SK-N-SH treated with all-trans-retinoic acid at 6 μM for 48 hours (cell line): ENCODE data around the gene TDRKH.

ENCODE experiments used
- ATAC-seq: fragments of 200-7000 bp; cut with Tn5 transposase; 3 replicates; pipeline ENCODE4 v1.9.1; 2020; ENCODE audit warnings: mild to moderate bottlenecking, moderate library complexity
- ARNTL ChIP-seq: fragments of 450-650 bp; formaldehyde crosslinking; IDR thresholded peaks from 2 replicates; pipeline ENCODE4 v1.5.0; 2020; ENCODE audit warnings: low read depth, mild to moderate bottlenecking, moderate library complexity, borderline replicate concordance
- BACH2 ChIP-seq: fragments of 250-450 bp; sonication (Bioruptor Pico); IDR thresholded peaks from 2 replicates; pipeline ENCODE4 v1.9.0; 2021; ENCODE audit warnings: mild to moderate bottlenecking, borderline replicate concordance
- GLIS3 ChIP-seq: fragments of 250-450 bp; sonication (Bioruptor Pico); IDR thresholded peaks from 2 replicates; pipeline ENCODE4 v1.5.0; 2020; ENCODE audit warnings: mild to moderate bottlenecking, moderate library complexity
- ISL1 ChIP-seq: fragments of 250-450 bp; sonication (Bioruptor Pico); IDR thresholded peaks from 2 replicates; pipeline ENCODE4 v2.1.2; 2022; ENCODE audit warnings: mild to moderate bottlenecking, moderate library complexity
- PPARA ChIP-seq: fragments of 250-450 bp; sonication (Bioruptor Pico); IDR thresholded peaks from 2 replicates; pipeline ENCODE4 v1.5.0; 2020; ENCODE audit warnings: mild to moderate bottlenecking, borderline replicate concordance
- RARB ChIP-seq: fragments of 250-450 bp; sonication (Bioruptor Pico); IDR thresholded peaks from 2 replicates; pipeline ENCODE4 v1.8.0; 2021; ENCODE audit warnings: mild to moderate bottlenecking, moderate library complexity
- TOX ChIP-seq: fragments of 250-450 bp; sonication (Bioruptor Pico); IDR thresholded peaks from 2 replicates; pipeline ENCODE4 v1.8.0; 2021; ENCODE audit warnings: mild to moderate bottlenecking, moderate library complexity, borderline replicate concordance
- ZC3H10 ChIP-seq: fragments of 250-450 bp; sonication (Bioruptor Pico); IDR thresholded peaks from 2 replicates; pipeline ENCODE4 v1.5.1; 2021; ENCODE audit warnings: mild to moderate bottlenecking, moderate library complexity
- ZFP3 ChIP-seq: fragments of 250-450 bp; sonication (Bioruptor Pico); IDR thresholded peaks from 2 replicates; pipeline ENCODE4 v1.5.0; 2020; ENCODE audit warnings: mild to moderate bottlenecking, moderate library complexity
- ZFP30 ChIP-seq: fragments of 450-650 bp; formaldehyde crosslinking; IDR thresholded peaks from 2 replicates; pipeline ENCODE4 v1.5.0; 2022; ENCODE audit warnings: mild to moderate bottlenecking, moderate library complexity
- ZNF565 ChIP-seq: fragments of 450-650 bp; formaldehyde crosslinking; conservative IDR thresholded peaks from 2 replicates; pipeline ENCODE4 v1.5.0; 2020; ENCODE audit warnings: low read depth, mild to moderate bottlenecking, moderate library complexity
- ZNF70 ChIP-seq: fragments of 450-650 bp; formaldehyde crosslinking; IDR thresholded peaks from 2 replicates; pipeline ENCODE4 v1.5.0; 2020; ENCODE audit warnings: mild to moderate bottlenecking, moderate library complexity
- ZNF8 ChIP-seq: fragments of 450-650 bp; formaldehyde crosslinking; IDR thresholded peaks from 2 replicates; pipeline ENCODE4 v1.5.0; 2020; ENCODE audit warnings: mild to moderate bottlenecking, moderate library complexity
- TF ChIP-seq, protein P1 (sequence below): fragments of 250-450 bp; sonication (Bioruptor Pico); IDR thresholded peaks from 2 replicates; pipeline ENCODE4 v1.5.1; 2021; ENCODE audit warnings: mild to moderate bottlenecking, moderate library complexity
- TF ChIP-seq, protein P2 (sequence below): fragments of 250-450 bp; sonication (Bioruptor Pico); IDR thresholded peaks from 2 replicates; pipeline ENCODE4 v1.8.0; 2020; ENCODE audit warnings: mild to moderate bottlenecking, moderate library complexity, borderline replicate concordance
- TF ChIP-seq, protein P3 (sequence below): fragments of 250-450 bp; sonication (Bioruptor Pico); IDR thresholded peaks from 2 replicates; pipeline ENCODE4 v1.5.0; 2020; ENCODE audit warnings: mild to moderate bottlenecking, moderate library complexity
- TF ChIP-seq, protein P4 (sequence below): fragments of 250-450 bp; sonication (Bioruptor Pico); IDR thresholded peaks from 2 replicates; pipeline ENCODE4 v1.5.1; 2020; ENCODE audit warnings: low read depth, mild to moderate bottlenecking, moderate library complexity
- TF ChIP-seq, protein P5 (sequence below): fragments of 250-450 bp; sonication (Bioruptor Pico); IDR thresholded peaks from 2 replicates; pipeline ENCODE4 v1.8.0; 2021; ENCODE audit warnings: low read depth, mild to moderate bottlenecking, moderate library complexity, borderline replicate concordance

TDRKH gene

DNA sequence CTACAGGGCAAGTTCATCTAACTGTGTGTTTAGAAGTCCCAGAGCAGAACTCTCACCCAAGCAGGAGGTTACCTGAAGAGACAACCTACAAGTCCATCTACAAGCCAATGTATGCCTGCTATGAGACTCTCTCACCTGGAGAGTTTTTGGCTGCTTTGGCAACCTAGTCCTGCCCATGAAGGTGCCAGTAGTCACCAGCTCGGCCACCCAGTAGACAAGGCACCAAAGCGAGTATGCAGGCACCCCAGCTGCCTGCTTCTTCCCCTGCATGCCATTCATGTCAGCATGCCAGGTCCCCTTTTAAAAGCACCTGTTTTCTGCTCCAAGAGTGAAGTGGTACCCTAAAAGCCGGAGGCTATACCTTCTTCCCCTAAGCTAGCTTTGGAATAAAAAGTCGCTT lies 48.8 kb downstream of the TDRKH start (continued):
- TF ChIP-seq, protein P1, sequence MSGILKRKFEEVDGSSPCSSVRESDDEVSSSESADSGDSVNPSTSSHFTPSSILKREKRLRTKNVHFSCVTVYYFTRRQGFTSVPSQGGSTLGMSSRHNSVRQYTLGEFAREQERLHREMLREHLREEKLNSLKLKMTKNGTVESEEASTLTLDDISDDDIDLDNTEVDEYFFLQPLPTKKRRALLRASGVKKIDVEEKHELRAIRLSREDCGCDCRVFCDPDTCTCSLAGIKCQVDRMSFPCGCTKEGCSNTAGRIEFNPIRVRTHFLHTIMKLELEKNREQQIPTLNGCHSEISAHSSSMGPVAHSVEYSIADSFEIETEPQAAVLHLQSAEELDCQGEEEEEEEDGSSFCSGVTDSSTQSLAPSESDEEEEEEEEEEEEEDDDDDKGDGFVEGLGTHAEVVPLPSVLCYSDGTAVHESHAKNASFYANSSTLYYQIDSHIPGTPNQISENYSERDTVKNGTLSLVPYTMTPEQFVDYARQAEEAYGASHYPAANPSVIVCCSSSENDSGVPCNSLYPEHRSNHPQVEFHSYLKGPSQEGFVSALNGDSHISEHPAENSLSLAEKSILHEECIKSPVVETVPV (CRISPR knock-in tag): no peak

DNA sequence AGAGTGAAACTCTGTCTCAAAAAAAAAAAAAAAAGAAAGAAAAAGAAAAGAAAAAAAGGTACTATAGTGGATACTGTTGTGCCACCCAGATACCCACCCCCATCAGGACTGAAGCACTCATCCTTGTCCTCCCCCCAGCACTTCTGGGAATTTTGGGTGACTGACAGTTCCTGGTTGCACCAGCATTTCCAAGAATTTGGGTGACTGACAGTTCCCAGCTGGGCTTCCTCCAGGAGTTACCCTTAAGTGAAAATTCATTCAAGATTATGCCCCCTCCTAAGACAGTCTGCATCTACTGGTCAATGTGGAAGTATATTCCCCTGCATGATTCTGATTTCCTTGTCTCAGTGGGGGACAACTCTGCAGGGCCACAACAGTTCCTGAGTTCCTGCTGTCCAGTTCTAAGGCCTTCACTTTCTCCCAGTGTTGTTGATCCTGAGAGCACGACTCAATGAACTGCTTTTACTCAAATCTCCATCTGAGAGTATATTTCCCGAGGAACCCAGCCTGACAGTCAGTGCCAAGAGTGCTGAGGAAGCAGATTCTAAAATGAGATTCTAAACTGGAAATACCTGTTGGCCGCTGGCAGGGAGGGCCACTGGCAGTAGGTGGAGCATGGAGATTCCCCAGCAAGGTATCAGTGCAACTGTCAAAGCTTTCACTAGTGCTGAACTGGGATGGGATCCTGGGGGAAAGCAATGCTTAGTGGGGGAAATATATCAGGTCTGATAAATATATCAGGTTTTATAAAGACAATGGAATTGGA lies 50.5 kb downstream of the TDRKH start:
- no peak for ATAC-seq
- TF ChIP-seq ISL1 (CRISPR knock-in tag) (no peak), PPARA (no peak), ZNF70 (no peak), TOX (CRISPR knock-in tag) (no peak), ARNTL (no peak), ZNF565 (CRISPR knock-in tag) (no peak)
- TF ChIP-seq, protein P2, sequence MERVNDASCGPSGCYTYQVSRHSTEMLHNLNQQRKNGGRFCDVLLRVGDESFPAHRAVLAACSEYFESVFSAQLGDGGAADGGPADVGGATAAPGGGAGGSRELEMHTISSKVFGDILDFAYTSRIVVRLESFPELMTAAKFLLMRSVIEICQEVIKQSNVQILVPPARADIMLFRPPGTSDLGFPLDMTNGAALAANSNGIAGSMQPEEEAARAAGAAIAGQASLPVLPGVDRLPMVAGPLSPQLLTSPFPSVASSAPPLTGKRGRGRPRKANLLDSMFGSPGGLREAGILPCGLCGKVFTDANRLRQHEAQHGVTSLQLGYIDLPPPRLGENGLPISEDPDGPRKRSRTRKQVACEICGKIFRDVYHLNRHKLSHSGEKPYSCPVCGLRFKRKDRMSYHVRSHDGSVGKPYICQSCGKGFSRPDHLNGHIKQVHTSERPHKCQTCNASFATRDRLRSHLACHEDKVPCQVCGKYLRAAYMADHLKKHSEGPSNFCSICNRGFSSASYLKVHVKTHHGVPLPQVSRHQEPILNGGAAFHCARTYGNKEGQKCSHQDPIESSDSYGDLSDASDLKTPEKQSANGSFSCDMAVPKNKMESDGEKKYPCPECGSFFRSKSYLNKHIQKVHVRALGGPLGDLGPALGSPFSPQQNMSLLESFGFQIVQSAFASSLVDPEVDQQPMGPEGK (CRISPR knock-in tag): no peak
- TF ChIP-seq, protein P3, sequence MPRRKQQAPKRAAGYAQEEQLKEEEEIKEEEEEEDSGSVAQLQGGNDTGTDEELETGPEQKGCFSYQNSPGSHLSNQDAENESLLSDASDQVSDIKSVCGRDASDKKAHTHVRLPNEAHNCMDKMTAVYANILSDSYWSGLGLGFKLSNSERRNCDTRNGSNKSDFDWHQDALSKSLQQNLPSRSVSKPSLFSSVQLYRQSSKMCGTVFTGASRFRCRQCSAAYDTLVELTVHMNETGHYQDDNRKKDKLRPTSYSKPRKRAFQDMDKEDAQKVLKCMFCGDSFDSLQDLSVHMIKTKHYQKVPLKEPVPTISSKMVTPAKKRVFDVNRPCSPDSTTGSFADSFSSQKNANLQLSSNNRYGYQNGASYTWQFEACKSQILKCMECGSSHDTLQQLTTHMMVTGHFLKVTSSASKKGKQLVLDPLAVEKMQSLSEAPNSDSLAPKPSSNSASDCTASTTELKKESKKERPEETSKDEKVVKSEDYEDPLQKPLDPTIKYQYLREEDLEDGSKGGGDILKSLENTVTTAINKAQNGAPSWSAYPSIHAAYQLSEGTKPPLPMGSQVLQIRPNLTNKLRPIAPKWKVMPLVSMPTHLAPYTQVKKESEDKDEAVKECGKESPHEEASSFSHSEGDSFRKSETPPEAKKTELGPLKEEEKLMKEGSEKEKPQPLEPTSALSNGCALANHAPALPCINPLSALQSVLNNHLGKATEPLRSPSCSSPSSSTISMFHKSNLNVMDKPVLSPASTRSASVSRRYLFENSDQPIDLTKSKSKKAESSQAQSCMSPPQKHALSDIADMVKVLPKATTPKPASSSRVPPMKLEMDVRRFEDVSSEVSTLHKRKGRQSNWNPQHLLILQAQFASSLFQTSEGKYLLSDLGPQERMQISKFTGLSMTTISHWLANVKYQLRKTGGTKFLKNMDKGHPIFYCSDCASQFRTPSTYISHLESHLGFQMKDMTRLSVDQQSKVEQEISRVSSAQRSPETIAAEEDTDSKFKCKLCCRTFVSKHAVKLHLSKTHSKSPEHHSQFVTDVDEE: no peak
- TF ChIP-seq, protein P4, sequence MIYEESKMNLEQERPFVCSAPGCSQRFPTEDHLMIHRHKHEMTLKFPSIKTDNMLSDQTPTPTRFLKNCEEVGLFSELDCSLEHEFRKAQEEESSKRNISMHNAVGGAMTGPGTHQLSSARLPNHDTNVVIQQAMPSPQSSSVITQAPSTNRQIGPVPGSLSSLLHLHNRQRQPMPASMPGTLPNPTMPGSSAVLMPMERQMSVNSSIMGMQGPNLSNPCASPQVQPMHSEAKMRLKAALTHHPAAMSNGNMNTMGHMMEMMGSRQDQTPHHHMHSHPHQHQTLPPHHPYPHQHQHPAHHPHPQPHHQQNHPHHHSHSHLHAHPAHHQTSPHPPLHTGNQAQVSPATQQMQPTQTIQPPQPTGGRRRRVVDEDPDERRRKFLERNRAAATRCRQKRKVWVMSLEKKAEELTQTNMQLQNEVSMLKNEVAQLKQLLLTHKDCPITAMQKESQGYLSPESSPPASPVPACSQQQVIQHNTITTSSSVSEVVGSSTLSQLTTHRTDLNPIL (CRISPR knock-in tag): no peak
- TF ChIP-seq, all 23 proteins: peak for 0

DNA sequence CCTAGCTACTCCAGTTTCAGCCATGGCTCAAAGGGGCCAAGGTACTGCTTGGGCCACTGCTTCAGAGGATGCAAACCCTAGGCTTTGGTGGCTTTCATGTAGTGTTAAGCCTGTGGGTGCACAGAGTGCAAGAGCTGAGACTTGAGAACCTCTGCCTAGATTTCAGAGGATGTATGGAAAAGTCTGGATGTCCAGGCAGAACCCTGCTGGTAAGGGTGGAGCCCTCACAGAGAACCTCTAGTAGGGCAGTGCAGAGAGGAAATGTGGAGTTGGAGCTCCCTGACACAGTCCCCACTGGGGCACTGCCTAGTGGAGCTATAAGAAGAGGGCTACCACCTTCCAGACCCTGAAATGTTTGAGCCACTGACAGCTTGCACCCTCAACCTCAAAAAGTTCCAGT lies 52.8 kb downstream of the TDRKH start:
- ATAC-seq: no peak
- TF ChIP-seq BACH2 (no peak), PPARA (no peak), ZNF8 (CRISPR knock-in tag) (no peak), GLIS3 (CRISPR knock-in tag) (no peak), ZFP30 (no peak), RARB (CRISPR knock-in tag) (no peak), ZC3H10 (CRISPR knock-in tag) (no peak), TOX (CRISPR knock-in tag) (no peak), ZFP3 (CRISPR knock-in tag) (no peak), ARNTL (no peak), ZNF565 (CRISPR knock-in tag) (no peak)
- TF ChIP-seq, protein P3: no peak
- TF ChIP-seq, protein P4 (CRISPR knock-in tag): no peak
- TF ChIP-seq, protein P1 (CRISPR knock-in tag): no peak
- TF ChIP-seq, protein P5, sequence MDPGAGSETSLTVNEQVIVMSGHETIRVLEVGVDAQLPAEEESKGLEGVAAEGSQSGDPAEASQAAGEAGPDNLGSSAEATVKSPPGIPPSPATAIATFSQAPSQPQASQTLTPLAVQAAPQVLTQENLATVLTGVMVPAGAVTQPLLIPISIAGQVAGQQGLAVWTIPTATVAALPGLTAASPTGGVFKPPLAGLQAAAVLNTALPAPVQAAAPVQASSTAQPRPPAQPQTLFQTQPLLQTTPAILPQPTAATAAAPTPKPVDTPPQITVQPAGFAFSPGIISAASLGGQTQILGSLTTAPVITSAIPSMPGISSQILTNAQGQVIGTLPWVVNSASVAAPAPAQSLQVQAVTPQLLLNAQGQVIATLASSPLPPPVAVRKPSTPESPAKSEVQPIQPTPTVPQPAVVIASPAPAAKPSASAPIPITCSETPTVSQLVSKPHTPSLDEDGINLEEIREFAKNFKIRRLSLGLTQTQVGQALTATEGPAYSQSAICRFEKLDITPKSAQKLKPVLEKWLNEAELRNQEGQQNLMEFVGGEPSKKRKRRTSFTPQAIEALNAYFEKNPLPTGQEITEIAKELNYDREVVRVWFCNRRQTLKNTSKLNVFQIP (CRISPR knock-in tag): no peak
- TF ChIP-seq, protein P2 (CRISPR knock-in tag): no peak
